Measurements from ENCODE around the gene ARSG.
"Not testable (repeated sequence)": the region's sequence is repeated elsewhere in the genome, so short reads cannot be mapped to it uniquely, and the experiment has no call there.

Gene ARSG

GRCh38 chr17:68413597-68414560 is 122.6 kb downstream of the ARSG start (continued):
- peak; percentile 41; the same call in 1 of the 2 replicates for TF ChIP-seq ZNF629 (tag by site-specific recombination; IDR thresholded peaks at IDR 0.05)
- peak; percentile 71 for TF ChIP-seq ZNF341 (tag by site-specific recombination; IDR thresholded peaks at IDR 0.05; ENCODE audit: low read depth)
- 0 out of 2 replicates have a peak, but pooled peaks have one; percentile 44 for TF ChIP-seq IKZF3 (tag by site-specific recombination; IDR thresholded peaks at IDR 0.05)
- TF ChIP-seq ZBTB48 (tag by site-specific recombination; IDR thresholded peaks at IDR 0.05), result peak; percentile 91
- TF ChIP-seq KLF1 (tag by site-specific recombination; IDR thresholded peaks at IDR 0.05), result peak; percentile 49; the same call in 1 of the 2 replicates
- TF ChIP-seq SETDB1 (IDR thresholded peaks at IDR 0.05; ENCODE audit: insufficient read length, low read length), result peak; percentile 31
- peak; percentile 53; the same call in 1 of the 2 replicates for TF ChIP-seq ZNF2 (tag by site-specific recombination; IDR thresholded peaks at IDR 0.05)
- TF ChIP-seq ZFP69B (tag by site-specific recombination; IDR thresholded peaks at IDR 0.05), result peak; percentile 83; the same call in 1 of the 2 replicates
- TF ChIP-seq ZNF24 (tag by site-specific recombination; IDR thresholded peaks at IDR 0.05), result 0 out of 2 replicates have a peak, but pooled peaks have one; percentile 32
- TF ChIP-seq ZNF112 (tag by site-specific recombination; IDR thresholded peaks at IDR 0.05), result 0 out of 2 replicates have a peak, but pooled peaks have one; percentile 18
- TF ChIP-seq KLF9 (tag by site-specific recombination; IDR thresholded peaks at IDR 0.05; ENCODE audit: low read depth), result peak; percentile 53; the same call in 1 of the 2 replicates
- TF ChIP-seq ZFP37 (tag by site-specific recombination; IDR thresholded peaks at IDR 0.05), result 0 out of 2 replicates have a peak, but pooled peaks have one; percentile 33
- TF ChIP-seq ZSCAN30 (tag by site-specific recombination; IDR thresholded peaks at IDR 0.05), result peak; percentile 29; the same call in 1 of the 2 replicates
- TF ChIP-seq SP7 (tag by site-specific recombination; IDR thresholded peaks at IDR 0.05), result peak; percentile 23
- TF ChIP-seq ZNF501 (tag by site-specific recombination; IDR thresholded peaks at IDR 0.05), result peak; percentile 59; the same call in 1 of the 2 replicates
- peak; percentile 70 for TF ChIP-seq ZBTB26 (tag by site-specific recombination; optimal IDR thresholded peaks at IDR 0.05)

GRCh38 chr17:68414901-68415300 is 123.6 kb downstream of the ARSG start:
- H3K4me1 ChIP-seq (ENCODE audit: control insufficient read depth, insufficient read depth, low read length); POLR2A ChIA-PET; H3K9me3 ChIP-seq (ENCODE audit: control insufficient read depth, insufficient read depth, low read depth, low read length); H3K36me3 ChIP-seq (ENCODE audit: control insufficient read depth in 2 of 2, insufficient read depth in 1 of 2, low read length in 2 of 2); H3K27ac ChIP-seq (ENCODE audit: extremely low read depth, low read depth, low read length); H3K4me3 ChIP-seq (ENCODE audit: low read depth, low read length): not testable (repeated sequence)
- CTCF ChIA-PET, result interaction anchor here (1.0 to 4.5 kb wide), 4 partner anchors 16 to 167 kb away, joined by 3 to 13 read pairs (median 4); partner anchors contain the start of gene AMZ2

DNA sequence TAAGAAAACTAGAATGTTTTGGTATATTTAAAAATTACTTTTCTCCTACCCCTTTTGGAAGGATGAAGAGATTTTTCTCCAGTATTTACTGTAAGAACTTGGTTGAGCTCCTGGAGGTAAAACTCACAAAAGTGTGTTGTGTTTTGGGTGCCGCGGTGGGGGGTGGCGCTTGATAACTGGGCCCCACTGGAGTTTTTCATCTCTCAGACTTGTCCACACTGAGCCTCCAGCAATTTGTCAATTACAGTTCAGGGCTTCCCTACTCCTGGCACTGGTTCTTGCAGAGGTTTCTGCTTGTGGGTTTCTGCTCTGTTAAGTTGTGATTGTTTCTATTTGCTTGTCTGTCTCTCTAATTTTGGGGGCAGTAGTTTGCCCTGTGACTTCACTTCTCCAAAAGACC is 126.0 kb downstream of the ARSG start:
- no peak overlapping the region for H3K4me3 ChIP-seq (ENCODE audit: low read depth, low read length)

More for the DNA sequence above, 126.0 kb downstream of the ARSG start:
- Histone ChIP-seq H3K9me3 (ENCODE audit: control insufficient read depth, insufficient read depth, low read depth, low read length) (no peaks in the 10 kb centered on the region), H3K36me3 (ENCODE audit: control insufficient read depth in 2 of 2, insufficient read depth in 1 of 2, low read length in 2 of 2) (peaks cover 0 to 6% of the 10 kb centered on the region in 2 experiments; a peak in 2 of 3 replicates), H3K4me1 (ENCODE audit: control insufficient read depth, insufficient read depth, low read length) (no peaks in the 10 kb centered on the region), H3K27ac (ENCODE audit: extremely low read depth, low read depth, low read length) (no peak overlapping the region)
- TF ChIP-seq ZNF169 (tag by site-specific recombination; IDR thresholded peaks at IDR 0.05), result no peak
- no peak for TF ChIP-seq MYNN (tag by site-specific recombination; IDR thresholded peaks at IDR 0.05; ENCODE audit: borderline replicate concordance)
- TF ChIP-seq MEIS1 (CRISPR knock-in tag; IDR thresholded peaks at IDR 0.05; ENCODE audit: borderline replicate concordance), result no peak
- no peak for TF ChIP-seq ZBTB8A (tag by site-specific recombination; IDR thresholded peaks at IDR 0.05)
- TF ChIP-seq ZNF423 (tag by site-specific recombination; IDR thresholded peaks at IDR 0.05), result no peak
- no peak for TF ChIP-seq ZNF670 (tag by site-specific recombination; IDR thresholded peaks at IDR 0.05; ENCODE audit: low read depth)
- TF ChIP-seq ZSCAN18 (tag by site-specific recombination; IDR thresholded peaks at IDR 0.05), result no peak
- no peak for TF ChIP-seq ZNF776 (tag by site-specific recombination; IDR thresholded peaks at IDR 0.05; ENCODE audit: borderline replicate concordance)
- no peak for TF ChIP-seq ZNF792 (tag by site-specific recombination; IDR thresholded peaks at IDR 0.05)
- no peak for TF ChIP-seq KLF8 (tag by site-specific recombination; IDR thresholded peaks at IDR 0.05)
- no peak for TF ChIP-seq YY2 (tag by site-specific recombination; IDR thresholded peaks at IDR 0.05)
- no peak for TF ChIP-seq TRIM28 (IDR thresholded peaks at IDR 0.05; ENCODE audit: borderline replicate concordance, low read length)
- POLR2A ChIA-PET, result no interaction called here
- CTCF ChIA-PET, result interaction anchor here (0.7 to 4.5 kb wide), 3 partner anchors 18 to 141 kb away, joined by 4 to 15 read pairs (median 13); no protein-coding TSS in a partner anchor
